GM23338 (cell line): Measurements from ENCODE around the gene SYNE3. TPM values are rescaled to one million over a fixed set of nuclear protein-coding genes. Genes with fewer than 3 reads are reported as not detected.

Experiments used
- ATAC-seq: fragments of 200-7000 bp; cut with Tn5 transposase; 3 replicates; pipeline ENCODE4 v1.9.1; 2020
- DNase-seq: peaks from one replicate; pipeline ENCODE4 v3.0.0-alpha.2; 2015; ENCODE audit warnings: low spot score
- H2AFZ ChIP-seq: fragments of 200-600 bp; sonication (generic); 2 replicates; pipeline ENCODE4 v1.8.0; 2016; ENCODE audit warnings: antibody characterized with exemption, mild to moderate bottlenecking, moderate library complexity
- H3F3A ChIP-seq: fragments of 200-600 bp; sonication (generic); replicated peaks from 2 replicates; pipeline ENCODE4 v1.8.0; 2017; ENCODE audit warnings: antibody characterized with exemption, mixed run types, low read depth
- H3K27ac ChIP-seq: fragments of 200-600 bp; sonication (generic); 2 replicates; pipeline ENCODE4 v1.6.1; 2016; ENCODE audit warnings: low read depth
- H3K27me3 ChIP-seq: fragments of 200-600 bp; sonication (generic); 2 replicates; pipeline ENCODE4 v1.8.0; 2016; ENCODE audit warnings: mild to moderate bottlenecking, mixed run types, moderate library complexity; ENCODE audit not compliant: insufficient read depth
- H3K36me3 ChIP-seq: fragments of 200-600 bp; sonication (generic); 2 replicates; pipeline ENCODE4 v1.8.0; 2016; ENCODE audit warnings: mild to moderate bottlenecking; ENCODE audit not compliant: insufficient read depth
- H3K4me1 ChIP-seq: fragments of 200-600 bp; sonication (generic); 2 replicates; pipeline ENCODE4 v1.8.0; 2016; ENCODE audit warnings: mild to moderate bottlenecking, moderate library complexity; ENCODE audit not compliant: insufficient read depth
- H3K4me2 ChIP-seq: fragments of 200-600 bp; sonication (generic); 2 replicates; pipeline ENCODE4 v1.7.1; 2017; ENCODE audit warnings: mixed run types
- H3K4me3 ChIP-seq: fragments of 200-600 bp; sonication (generic); 2 replicates; pipeline ENCODE4 v1.6.1; 2016; ENCODE audit warnings: mixed run types
- H3K79me2 ChIP-seq: fragments of 200-600 bp; sonication (generic); replicated peaks from 2 replicates; pipeline ENCODE4 v1.8.0; 2017; ENCODE audit warnings: mild to moderate bottlenecking; ENCODE audit not compliant: insufficient read depth
- H3K9me2 ChIP-seq: fragments of 200-600 bp; sonication (generic); 2 replicates; pipeline ENCODE4 v1.8.0; 2017; ENCODE audit not compliant: insufficient read depth
- H4K20me1 ChIP-seq: fragments of 200-600 bp; sonication (generic); replicated peaks from 2 replicates; pipeline ENCODE4 v1.8.0; 2017; ENCODE audit warnings: mild to moderate bottlenecking; ENCODE audit not compliant: insufficient read depth
- H3K27ac Mint-ChIP-seq: 2 replicates; pipeline ENCODE4 v1.8.0; 2020; ENCODE audit warnings: inconsistent platforms, mild to moderate bottlenecking, moderate library complexity, mixed read lengths
- H3K27me3 Mint-ChIP-seq: 3 replicates; pipeline ENCODE4 v1.8.0; 2022; ENCODE audit warnings: low read depth, mild to moderate bottlenecking, moderate library complexity, mixed read lengths, inconsistent platforms; ENCODE audit not compliant: insufficient read depth, poor library complexity
- H3K36me3 Mint-ChIP-seq: 3 replicates; pipeline ENCODE4 v1.8.0; 2021; ENCODE audit warnings: low read depth, mild to moderate bottlenecking, inconsistent platforms, moderate library complexity, mixed read lengths
- H3K4me1 Mint-ChIP-seq: 3 replicates; pipeline ENCODE4 v1.8.0; 2020; ENCODE audit warnings: mild to moderate bottlenecking, inconsistent platforms, mixed read lengths
- H3K4me3 Mint-ChIP-seq: 3 replicates; pipeline ENCODE4 v1.8.0; 2021; ENCODE audit warnings: moderate library complexity, mild to moderate bottlenecking, inconsistent platforms, mixed read lengths
- H3K9me3 Mint-ChIP-seq: 3 replicates; pipeline ENCODE4 v1.8.0; 2020; ENCODE audit warnings: moderate library complexity, mild to moderate bottlenecking, inconsistent platforms, mixed read lengths
- CREB1 ChIP-seq: fragments of 250-450 bp; sonication (Bioruptor Pico); IDR thresholded peaks from 2 replicates; pipeline ENCODE4 v1.5.0; 2020; ENCODE audit warnings: low read depth, mild to moderate bottlenecking, moderate library complexity
- CTCF ChIP-seq, 2 experiments: fragments of 200-600 bp in 1 of 2; sonication (generic) in 1 of 2; conservative IDR thresholded peaks; 2 replicates each; pipeline versions ENCODE4 v1.5.1 to v1.6.1; 2016 to 2017; ENCODE audit warnings: antibody characterized with exemption in 2 of 2, low read depth in 2 of 2, mild to moderate bottlenecking in 2 of 2, moderate library complexity in 1 of 2
- ETS1 ChIP-seq: IDR thresholded peaks from 2 replicates; pipeline ENCODE4 v1.6.1; 2016; ENCODE audit warnings: antibody characterized with exemption
- EZH2phosphoT487 ChIP-seq: fragments of 200-600 bp; sonication (generic); IDR thresholded peaks from one replicate; pipeline ENCODE4 v1.8.1; 2018; ENCODE audit warnings: antibody characterized with exemption; ENCODE audit not compliant: unreplicated experiment
- JUNB ChIP-seq: IDR thresholded peaks from one replicate; pipeline ENCODE4 v1.6.1; 2016; ENCODE audit warnings: antibody characterized with exemption; ENCODE audit not compliant: unreplicated experiment
- NANOG ChIP-seq: IDR thresholded peaks from 2 replicates; pipeline ENCODE4 v1.6.1; 2016; ENCODE audit warnings: antibody characterized with exemption, borderline replicate concordance
- POLR2AphosphoS5 ChIP-seq: IDR thresholded peaks from 2 replicates; pipeline ENCODE4 v1.6.1; 2016; ENCODE audit warnings: antibody characterized with exemption, low read depth
- REST ChIP-seq: IDR thresholded peaks from one replicate; pipeline ENCODE4 v1.6.1; 2018; ENCODE audit warnings: antibody characterized with exemption; ENCODE audit not compliant: unreplicated experiment
- STAT1 ChIP-seq: IDR thresholded peaks from one replicate; pipeline ENCODE4 v1.6.1; 2016; ENCODE audit warnings: antibody characterized with exemption; ENCODE audit not compliant: unreplicated experiment
- ZNF331 ChIP-seq: fragments of 250-450 bp; sonication (Bioruptor Pico); IDR thresholded peaks from 2 replicates; pipeline ENCODE4 v1.5.0; 2020; ENCODE audit warnings: low read depth, mild to moderate bottlenecking, moderate library complexity
- ZNF462 ChIP-seq: fragments of 250-450 bp; sonication (Bioruptor Pico); IDR thresholded peaks from 2 replicates; pipeline ENCODE4 v1.5.0; 2020; ENCODE audit warnings: mild to moderate bottlenecking, moderate library complexity
- polyA plus RNA-seq: library from polyadenylated mRNA; unstranded; fragments of >200 nt; fragmentation: Nextera tagmentation; extraction: Ambion mirVana; gene quantifications from 2 replicates; pipeline ENCODE4 v1.2.1, GENCODE V29; 2016
- total RNA-seq: library from RNA; depleted of rRNA; stranded (reverse); fragments of >200 nt; shearing (Covaris generic); gene quantifications from 2 replicates; pipeline ENCODE4 v1.2.3, GENCODE V29; 2014

Gene SYNE3
- total and polyA plus RNA-seq, 2 experiments from 2014 or later = 0.02 to 0.03 TPM

- H3K36me3 Mint-ChIP-seq = no peaks in the 10 kb centered on the region
- no peak for DNase-seq
- no peak overlapping the region for H3K27ac Mint-ChIP-seq
- no peaks in the 10 kb centered on the region for H3K9me2 ChIP-seq
- peaks cover 15% of the 10 kb centered on the region for H3K4me1 ChIP-seq
- H3K79me2 ChIP-seq = no peaks in the 10 kb centered on the region
- H3K4me2 ChIP-seq = no peak overlapping the region
- H2AFZ ChIP-seq = no peak overlapping the region
- TF ChIP-seq NANOG = no peak
- TF ChIP-seq POLR2AphosphoS5 = no peak
- no peak for TF ChIP-seq JUNB
- TF ChIP-seq ZNF462 = no peak
- TF ChIP-seq ZNF331 = no peak
- TF ChIP-seq REST = no peak
- no peak for TF ChIP-seq ETS1
- no peak for TF ChIP-seq CTCF (conservative IDR thresholded peaks at IDR 0.05; ENCODE audit: low read depth in 2 of 2)
- TF ChIP-seq STAT1 = no peak
- no peak for TF ChIP-seq CREB1 (CRISPR knock-in tag)
- no peak for TF ChIP-seq EZH2phosphoT487
- H3K4me1 Mint-ChIP-seq = peaks cover 30% of the 10 kb centered on the region
- H4K20me1 ChIP-seq = no peaks in the 10 kb centered on the region
- no peak overlapping the region for H3K4me3 Mint-ChIP-seq
- no peak overlapping the region for H3K27ac ChIP-seq
- H3K9me3 Mint-ChIP-seq = no peaks in the 10 kb centered on the region
- no peak for ATAC-seq
- no peaks in the 10 kb centered on the region; the same call in 1 of the 2 replicates for H3F3A ChIP-seq
- H3K4me3 ChIP-seq = no peak overlapping the region
- peaks cover 11% of the 10 kb centered on the region for H3K27me3 Mint-ChIP-seq
- H3K36me3 ChIP-seq = no peaks in the 10 kb centered on the region
- H3K27me3 ChIP-seq = peaks cover 19% of the 10 kb centered on the region
These were observed 6.1 kb upstream of the SYNE3 start for GRCh38 chr14:95522556-95522955.
